ENCODE results near the gene PRTFDC1. TPM values are rescaled to one million over a fixed set of nuclear protein-coding genes. Genes with fewer than 3 reads are reported as not detected.

PRTFDC1 gene
- total RNA-seq, 1 experiment from 2014 or later = not detected

GRCh38 chr10:24981161-24981710, 28.8 kb upstream of the PRTFDC1 start:
- H4K20me1 ChIP-seq (ENCODE audit: insufficient read depth) = no peaks in the 10 kb centered on the region
- no peak overlapping the region for H3K4me2 ChIP-seq (ENCODE audit: low read length)
- ChIA-PET POLR2A (no interaction called here), RAD21 (ENCODE audit: low non-redundant PET in 1 of 2, low total read pairs in 2 of 2, uncharacterized antibody in 2 of 2, unreplicated experiment in 2 of 2) (no interaction called here), CTCF (no interaction called here)
- no peaks in the 10 kb centered on the region for H3K9me2 ChIP-seq (ENCODE audit: insufficient read depth)
- no peaks in the 10 kb centered on the region for H3K27me3 ChIP-seq (ENCODE audit: insufficient read depth, low read length)
- DNase-seq (ENCODE audit: low read depth, low spot score) = no peak
- H3K9ac ChIP-seq (ENCODE audit: low read length) = no peak overlapping the region
- intact Hi-C loops (cut with micrococcal nuclease) = no loop called here
- ATAC-seq = no peak
- H3K79me2 ChIP-seq (ENCODE audit: insufficient read depth, low read length) = no peaks in the 10 kb centered on the region
- H2AFZ ChIP-seq (ENCODE audit: low read depth, low read length, poor library complexity, severe bottlenecking) = no peak overlapping the region
- BruUV-seq (replicated peaks) = no TSS peak
- no peaks in the 10 kb centered on the region for H3K36me3 ChIP-seq (ENCODE audit: control insufficient read depth in 1 of 2, insufficient read depth in 2 of 2, low read length in 2 of 2)
- H3K9me3 ChIP-seq (ENCODE audit: control insufficient read depth in 1 of 2, insufficient read depth in 1 of 2, low read depth in 1 of 2, low read length in 2 of 2) = no peaks in the 10 kb centered on the region
- no peak overlapping the region for H3K27ac ChIP-seq (ENCODE audit: low read depth, low read length)
- H3K4me3 ChIP-seq (replicated peaks in 1 of 2; ENCODE audit: low read depth in 1 of 2, low read length in 2 of 2) = no peak overlapping the region
- H3K4me1 ChIP-seq (ENCODE audit: control insufficient read depth in 1 of 2, insufficient read depth in 2 of 2, low read length in 2 of 2) = no peaks in the 10 kb centered on the region
- no peak for TF ChIP-seq CBX3 (IDR thresholded peaks at IDR 0.05; ENCODE audit: low read depth)
- no peak for TF ChIP-seq TCF7L2 (IDR thresholded peaks at IDR 0.05; ENCODE audit: borderline replicate concordance, extremely low read depth, insufficient read depth, insufficient read length)
- no peak for TF ChIP-seq ZNF274 (IDR thresholded peaks at IDR 0.05; ENCODE audit: low read depth, low read length)
- no peak for TF ChIP-seq SIN3A (IDR thresholded peaks at IDR 0.05; ENCODE audit: low read depth)
- TF ChIP-seq JUND (IDR thresholded peaks at IDR 0.05) = no peak
- no peak for TF ChIP-seq SRF (IDR thresholded peaks at IDR 0.05; ENCODE audit: low read depth)
- no peak for TF ChIP-seq ZFX (IDR thresholded peaks at IDR 0.05)
- TF ChIP-seq EZH2phosphoT487 (IDR thresholded peaks at IDR 0.05; ENCODE audit: borderline replicate concordance) = no peak
- TF ChIP-seq ELF1 (IDR thresholded peaks at IDR 0.05; ENCODE audit: borderline replicate concordance, low read depth) = no peak
- TF ChIP-seq YY1 (IDR thresholded peaks at IDR 0.05; ENCODE audit: extremely low read depth, insufficient replicate concordance, low read depth, low read length) = no peak
- no peak for TF ChIP-seq ZBTB33 (IDR thresholded peaks at IDR 0.05; ENCODE audit: extremely low read depth, insufficient replicate concordance, low read length)
- no peak for TF ChIP-seq EGR1 (IDR thresholded peaks at IDR 0.05; ENCODE audit: low read depth)
- TF ChIP-seq POLR2AphosphoS5 (IDR thresholded peaks at IDR 0.05; ENCODE audit: low read depth, low read length) = no peak
- TF ChIP-seq POLR2A (IDR thresholded peaks at IDR 0.05; ENCODE audit: borderline replicate concordance, extremely low read depth, insufficient read depth, insufficient read length) = no peak
- TF ChIP-seq, protein P1, sequence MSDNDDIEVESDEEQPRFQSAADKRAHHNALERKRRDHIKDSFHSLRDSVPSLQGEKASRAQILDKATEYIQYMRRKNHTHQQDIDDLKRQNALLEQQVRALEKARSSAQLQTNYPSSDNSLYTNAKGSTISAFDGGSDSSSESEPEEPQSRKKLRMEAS (IDR thresholded peaks at IDR 0.05) = no peak

Data from HCT116 (cell line).